Measurements from ENCODE around the gene RELN.

Gene RELN

DNA sequence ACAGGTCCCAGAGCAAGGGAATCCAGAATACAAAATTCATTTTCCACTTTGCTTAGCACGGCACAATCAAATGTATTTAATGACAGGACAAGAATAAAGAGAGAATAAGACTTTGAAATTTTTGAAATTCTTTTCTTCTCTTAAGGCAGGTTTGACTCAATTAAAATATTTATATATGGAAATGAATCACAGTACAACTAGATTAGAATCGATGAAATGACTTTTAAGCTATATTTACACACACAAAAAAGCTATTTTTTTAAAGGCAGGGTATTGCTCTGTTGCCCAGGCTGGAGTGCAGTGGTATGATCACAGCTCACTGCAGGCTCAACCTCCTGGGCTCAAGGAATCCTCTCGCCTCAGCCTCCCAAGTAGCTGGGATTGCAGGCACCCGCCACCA lies 278.0 kb downstream of the RELN start:
- DNase-seq = no peak

DNA sequence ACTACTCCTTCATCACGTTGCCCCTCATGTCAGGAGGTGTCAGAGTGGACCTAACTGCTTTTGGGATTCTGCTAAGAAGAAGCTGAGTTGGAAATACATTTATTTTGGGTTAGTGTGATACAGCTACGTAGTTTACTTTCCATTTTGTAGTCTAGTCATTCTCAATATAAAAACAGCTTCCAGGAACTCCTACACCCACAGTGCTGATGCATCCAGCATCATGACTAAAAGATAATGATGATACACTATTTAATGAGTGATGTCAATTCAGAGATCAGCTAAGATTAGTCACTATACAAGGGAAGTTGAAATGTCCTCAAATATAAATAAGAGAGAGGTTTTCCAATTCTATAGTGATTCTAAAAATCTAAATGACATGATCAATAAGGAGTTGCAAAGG lies 279.2 kb downstream of the RELN start:
- no peak for DNase-seq

DNA sequence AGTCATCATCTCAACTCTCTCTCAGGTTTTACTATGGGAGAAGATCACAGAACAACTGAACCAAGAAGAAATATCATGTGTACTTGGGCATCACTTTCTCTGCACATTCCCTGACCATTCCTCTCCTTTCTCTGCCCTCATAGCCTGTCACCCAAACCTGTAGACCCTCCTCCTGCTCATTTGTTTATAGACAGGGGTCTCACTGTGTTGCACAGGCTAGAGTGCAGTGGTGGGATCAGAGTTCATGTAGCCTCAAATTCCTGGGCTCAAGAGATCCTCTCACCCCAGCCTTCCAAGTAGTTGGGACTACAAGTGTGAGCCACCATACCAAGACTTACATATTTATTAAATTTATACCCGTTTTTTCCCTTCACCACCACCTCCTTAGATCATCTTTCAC lies 282.7 kb downstream of the RELN start:
- DNase-seq = no peak

DNA sequence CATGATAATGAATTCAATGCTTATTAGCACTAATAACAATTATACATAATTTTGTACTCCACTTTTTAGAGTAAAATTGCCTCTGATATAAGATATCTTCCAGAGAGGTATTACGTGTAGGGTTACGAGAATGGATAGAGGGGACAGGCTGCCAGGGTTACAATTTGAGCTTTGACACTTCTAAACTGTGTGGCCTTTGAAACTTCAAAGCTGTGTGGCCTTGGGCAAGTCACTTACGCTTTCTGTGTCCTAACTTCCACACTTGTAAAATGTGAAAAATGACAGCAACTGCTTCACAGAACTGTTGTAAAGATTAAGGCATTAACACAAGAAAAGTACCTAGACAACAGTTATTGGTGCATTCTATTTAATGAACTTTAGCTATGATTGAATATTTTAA lies 283.9 kb downstream of the RELN start:
- DNase-seq = no peak

DNA sequence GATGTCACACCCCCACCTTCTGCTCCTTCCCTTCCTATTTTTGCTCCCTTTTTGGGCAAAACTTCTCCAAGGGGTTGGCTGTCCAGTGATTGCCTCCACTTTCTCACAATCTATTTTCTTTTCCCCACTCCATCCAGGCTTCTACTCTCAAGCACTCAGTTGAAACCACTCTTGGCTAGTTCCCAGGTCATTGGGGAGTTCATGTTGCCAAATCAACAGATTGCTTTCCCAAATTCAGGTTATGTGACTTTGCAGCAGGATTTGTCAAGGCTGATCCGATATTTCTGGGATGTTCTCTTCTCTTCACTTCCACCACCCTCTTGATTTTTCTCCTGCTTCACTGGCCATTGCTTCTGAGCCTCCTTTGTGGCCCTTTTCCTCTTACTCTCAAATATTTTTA lies 284.8 kb downstream of the RELN start:
- DNase-seq = no peak

DNA sequence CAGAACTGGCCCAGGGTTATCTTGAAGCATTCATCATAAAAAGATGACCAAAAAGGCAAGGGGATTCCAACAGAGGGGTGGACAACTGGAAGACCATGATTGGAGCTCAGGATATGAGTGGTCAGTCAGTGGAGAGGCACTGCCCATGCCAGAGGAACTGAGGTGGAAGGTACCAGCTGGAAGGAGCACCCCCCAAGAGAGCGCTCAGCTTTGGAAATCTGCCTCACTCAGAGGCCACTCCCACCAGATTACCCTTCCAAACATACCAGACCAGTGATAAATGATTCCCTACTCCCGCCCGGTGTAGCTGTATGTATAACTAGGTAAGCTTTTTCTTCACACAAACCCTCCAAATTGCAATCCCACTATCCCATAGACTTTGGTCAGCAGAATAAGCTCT lies 286.5 kb downstream of the RELN start:
- DNase-seq = no peak

DNA sequence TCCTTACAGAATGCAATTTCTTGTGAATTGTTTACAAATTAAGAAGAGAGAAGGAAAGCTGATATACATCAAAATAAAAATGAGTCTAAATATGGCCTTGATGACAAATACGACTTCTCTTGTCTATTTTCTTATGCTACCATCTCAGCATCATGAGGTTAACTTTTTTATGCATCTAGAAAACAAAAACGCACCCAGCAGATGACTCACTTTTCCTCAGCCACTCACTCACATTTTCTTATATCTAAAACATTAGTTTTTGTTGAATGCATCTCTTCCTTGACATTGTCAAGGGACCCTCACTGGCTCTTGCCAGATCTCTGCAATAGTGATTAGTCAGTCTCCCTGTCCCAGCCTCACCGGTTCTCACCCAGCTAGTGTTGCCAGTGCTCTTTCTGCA lies 287.0 kb downstream of the RELN start:
- DNase-seq = no peak

DNA sequence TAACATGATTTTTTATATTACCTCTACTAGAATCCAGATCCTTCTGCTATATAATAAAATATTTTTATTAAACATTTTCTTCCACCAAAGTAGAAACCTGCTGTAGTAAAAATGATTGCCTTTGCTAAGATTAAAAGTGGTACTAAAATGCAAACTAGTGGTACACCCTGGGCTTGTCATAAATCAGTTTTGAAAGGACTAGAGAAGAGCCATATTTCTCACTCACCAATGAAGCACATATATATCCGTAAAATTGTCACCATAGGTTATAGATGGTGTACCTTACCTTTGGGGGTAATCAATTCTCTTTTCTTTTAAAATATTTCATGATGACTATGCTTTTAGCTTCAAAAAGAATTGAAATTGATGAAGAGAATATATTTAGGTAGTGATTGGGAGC lies 290.4 kb downstream of the RELN start:
- DNase-seq = no peak

DNA sequence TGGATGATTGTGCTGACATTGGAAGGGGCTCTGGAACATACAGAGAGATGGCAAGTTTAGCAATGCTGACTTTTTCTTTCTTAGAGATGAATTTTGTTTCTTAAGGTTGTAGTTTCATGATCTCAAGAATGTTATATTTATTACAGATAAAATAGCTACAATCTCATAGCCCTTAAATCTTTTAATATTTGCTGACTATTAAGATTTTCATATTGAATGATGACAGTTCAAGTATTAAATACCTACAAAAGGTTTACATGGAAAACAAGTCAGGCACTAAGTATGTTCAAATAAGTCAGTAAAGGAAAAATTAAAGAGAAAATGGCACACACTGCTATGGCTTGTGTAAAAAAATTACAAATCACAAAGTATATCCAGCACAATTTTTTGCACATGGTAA lies 291.4 kb downstream of the RELN start:
- DNase-seq = no peak

DNA sequence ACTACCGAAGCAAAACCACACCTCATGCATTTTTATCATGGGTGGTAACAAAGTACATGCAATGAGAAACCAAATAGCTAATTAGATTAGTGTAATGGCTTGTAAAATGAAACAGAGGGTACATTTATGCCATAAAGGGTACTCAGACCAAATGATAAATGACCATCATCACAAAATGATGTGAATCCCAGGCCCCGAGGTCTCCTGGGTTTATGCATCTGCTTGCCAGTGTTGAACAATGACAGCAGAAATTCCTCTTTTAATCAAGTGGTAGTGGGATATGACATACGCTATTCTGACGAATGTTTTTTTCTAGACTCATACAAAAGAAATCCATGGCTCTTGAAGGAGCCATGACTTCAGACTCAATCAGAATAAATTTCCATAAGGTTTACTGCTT lies 293.9 kb downstream of the RELN start:
- DNase-seq = no peak

DNA sequence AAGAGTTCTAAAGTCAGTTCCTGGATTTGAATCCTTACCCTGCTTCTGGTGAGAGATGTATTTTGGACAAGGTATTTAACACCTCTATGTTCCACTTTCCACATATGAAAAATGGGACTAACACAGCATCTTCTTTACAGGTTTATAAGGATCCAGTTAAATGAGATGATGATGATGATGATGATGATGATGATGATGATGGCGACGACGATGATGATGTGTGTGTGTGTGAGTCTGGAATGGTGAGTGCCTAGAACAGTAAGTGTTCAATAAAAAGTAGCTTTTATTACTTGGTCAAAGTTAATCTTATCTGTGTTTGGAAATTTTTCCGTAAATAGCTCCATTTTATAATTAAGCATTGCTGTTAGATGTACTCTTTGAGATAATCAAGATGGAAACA lies 295.2 kb downstream of the RELN start:
- DNase-seq = no peak

DNA sequence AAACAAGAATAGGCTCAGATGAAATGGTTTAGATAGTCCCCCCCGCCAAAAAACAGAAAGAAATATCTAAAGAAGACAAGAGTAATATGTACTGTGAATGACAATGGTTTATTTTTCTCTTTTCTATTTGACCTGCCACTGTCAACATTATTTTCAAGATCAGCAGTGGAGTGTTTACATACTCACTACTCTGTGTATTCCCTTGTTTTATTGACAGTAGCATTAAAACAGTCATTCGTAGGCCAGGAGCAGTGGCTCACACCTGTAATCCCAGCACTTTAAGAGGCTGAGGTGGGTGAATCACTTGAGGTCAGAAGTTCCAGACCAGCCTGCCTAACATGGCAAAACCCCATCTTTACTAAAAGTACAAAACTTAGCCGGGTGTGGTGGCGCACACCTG lies 298.2 kb downstream of the RELN start:
- no peak for DNase-seq

DNA sequence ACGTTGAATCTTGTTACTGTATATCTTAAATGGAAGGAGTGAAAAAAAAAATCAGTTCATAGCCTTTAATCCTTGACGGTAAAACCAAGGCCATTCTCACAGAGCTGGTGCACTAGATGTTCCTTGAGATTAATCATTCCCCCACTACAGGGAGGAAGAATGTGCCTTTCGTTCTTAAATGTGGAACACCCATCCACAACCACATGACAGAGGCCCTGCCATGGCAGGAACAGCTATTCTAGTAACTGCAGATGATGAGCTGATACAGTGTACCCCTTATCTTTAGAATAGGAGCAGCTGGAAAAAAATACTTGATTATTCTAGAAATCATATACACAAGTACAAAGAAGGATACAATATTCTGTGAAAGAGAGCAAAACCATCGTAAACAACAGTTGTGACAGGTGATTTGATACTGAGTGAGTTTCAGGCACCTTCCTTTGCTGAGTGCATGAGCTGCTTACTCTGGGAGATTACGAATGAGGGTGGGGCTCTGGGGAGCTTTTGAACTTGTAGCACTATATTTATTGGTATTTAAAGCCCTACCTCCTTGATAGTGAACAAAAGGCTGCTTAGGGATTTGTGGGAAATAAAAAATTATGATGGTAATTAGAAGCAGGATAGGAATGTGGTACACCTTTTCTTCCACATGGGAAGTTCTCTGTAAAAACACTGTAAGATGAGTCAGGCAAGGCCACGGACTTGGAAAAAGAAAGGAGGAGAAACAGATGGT lies 299.1 kb downstream of the RELN start:
- no peak for DNase-seq

DNA sequence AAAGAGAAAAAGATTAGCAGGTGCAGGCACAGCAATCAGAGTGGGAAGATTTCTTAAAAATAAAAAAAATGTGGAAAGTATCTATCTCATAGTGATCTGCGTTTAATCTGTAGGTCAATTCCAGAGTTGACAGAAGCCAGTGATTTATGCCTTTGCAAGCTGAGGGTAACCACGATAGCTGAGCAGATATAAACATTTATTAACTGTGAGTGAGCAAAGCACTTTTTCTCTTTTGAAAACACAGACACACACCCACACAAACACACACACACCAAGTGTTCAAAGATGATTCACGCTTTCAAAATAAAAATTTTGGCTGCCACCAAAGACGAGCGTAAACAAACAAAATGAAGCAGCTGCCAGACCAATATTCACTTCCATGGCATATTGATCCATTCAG lies 300.2 kb downstream of the RELN start:
- no peak for DNase-seq

DNA sequence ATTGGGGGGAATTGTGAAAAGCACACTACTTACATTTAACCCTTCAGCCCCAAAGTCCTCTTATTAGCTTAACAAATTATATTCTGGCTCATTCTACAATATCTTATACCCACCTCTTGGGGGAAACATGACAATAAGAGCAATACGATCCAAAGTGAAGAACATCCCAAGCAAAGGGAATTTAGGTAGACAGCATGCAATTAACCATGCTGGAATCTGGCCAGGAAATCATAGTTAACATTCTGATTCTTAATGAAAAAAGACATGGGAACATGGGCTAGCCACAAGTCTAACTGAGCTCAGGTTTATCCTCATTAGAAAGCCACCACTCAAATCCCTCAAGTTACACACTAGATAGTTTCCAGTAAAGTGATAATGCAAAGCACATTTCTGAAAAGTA lies 301.5 kb downstream of the RELN start:
- DNase-seq = no peak

DNA sequence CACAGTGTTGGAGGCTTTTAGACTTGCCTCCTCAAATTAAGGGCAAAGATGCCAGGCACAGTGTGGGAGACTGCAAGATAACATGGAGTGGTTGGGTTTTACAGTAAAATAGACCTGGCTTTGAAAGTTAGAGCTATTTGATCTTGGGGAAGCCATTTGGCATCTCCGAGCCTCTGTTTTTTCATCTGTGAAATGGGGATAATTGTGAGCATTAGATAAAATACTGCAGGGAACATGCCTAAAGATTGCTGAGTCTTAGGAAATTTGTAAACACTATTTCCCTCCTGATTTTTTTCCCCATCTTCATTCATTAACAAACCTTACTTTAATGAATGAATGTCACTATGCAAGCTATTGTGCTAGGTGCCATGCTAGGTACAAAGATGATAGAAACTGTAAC lies 302.2 kb downstream of the RELN start:
- no peak for DNase-seq

DNA sequence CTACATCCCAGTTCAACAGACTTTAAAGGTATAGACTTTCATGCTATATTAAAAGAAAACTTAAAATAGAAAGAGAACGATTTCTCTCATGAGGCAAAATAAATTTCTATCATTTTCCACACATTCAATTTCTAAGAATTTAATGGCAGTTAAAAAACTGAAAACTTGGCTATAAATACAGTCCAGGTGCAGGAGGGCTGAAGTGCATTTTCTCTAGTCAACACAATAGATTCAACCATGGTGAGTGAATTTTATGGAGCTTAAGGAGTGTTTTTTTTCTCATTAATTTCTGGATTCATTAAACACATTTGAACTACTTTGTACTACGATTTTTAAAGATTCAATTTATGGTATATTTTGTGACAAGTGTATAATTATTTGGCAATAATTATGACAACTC lies 302.7 kb downstream of the RELN start:
- no peak for DNase-seq

DNA sequence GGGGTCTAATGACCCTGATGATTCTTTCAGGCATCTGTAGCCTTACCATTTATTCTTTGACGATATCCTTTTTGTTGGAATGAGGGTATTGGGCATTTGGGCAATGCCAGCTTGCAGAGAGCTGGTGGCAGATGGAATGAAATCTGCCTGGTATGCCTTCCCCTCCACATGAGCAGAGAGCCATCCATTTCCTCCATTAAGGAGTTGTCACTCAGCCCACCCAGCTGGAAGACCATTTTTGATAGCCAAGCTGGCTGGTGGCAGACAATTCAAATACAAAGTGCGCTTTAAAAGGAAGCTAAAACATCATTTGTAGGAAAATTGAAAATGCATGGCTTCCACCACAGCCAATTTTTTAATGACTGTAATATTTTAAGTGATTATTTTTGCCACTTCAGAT lies 303.4 kb downstream of the RELN start:
- no peak for DNase-seq

DNA sequence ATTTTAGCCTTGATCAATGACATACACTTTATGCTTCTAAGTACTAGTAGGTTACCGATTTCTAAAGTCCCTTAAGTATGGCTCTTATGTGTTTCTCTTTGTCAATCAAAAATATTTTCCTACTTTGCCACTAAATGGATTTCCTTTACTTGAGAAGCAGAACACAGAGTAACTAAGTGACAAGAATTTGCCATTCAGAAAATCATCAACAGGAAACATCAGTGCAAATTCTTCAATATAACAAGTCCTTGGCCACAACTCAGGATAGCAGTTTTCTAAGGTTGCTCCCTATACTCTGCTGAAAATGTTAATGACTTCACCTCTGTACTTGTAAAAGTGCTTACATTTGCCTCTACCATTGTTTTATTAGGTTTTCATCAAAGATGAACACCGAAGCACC lies 303.8 kb downstream of the RELN start:
- no peak for DNase-seq

DNA sequence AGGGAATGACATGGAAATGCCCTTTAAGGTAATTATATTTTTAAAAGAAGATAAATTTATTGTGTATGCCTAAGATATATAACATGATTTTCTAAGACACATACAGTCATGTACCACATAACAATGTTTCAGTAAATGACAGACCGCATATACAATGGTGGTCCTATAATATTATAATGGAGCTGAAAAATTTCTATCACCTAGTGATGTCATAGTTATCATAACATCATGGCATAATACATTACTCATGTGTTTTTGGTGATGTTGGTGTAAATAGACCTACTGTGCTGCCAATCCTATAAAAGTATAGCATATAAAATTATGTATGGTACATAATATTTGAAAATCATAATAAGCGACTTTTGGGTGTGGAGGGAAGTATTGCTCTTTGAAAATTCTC lies 306.1 kb downstream of the RELN start:
- DNase-seq = no peak

DNA sequence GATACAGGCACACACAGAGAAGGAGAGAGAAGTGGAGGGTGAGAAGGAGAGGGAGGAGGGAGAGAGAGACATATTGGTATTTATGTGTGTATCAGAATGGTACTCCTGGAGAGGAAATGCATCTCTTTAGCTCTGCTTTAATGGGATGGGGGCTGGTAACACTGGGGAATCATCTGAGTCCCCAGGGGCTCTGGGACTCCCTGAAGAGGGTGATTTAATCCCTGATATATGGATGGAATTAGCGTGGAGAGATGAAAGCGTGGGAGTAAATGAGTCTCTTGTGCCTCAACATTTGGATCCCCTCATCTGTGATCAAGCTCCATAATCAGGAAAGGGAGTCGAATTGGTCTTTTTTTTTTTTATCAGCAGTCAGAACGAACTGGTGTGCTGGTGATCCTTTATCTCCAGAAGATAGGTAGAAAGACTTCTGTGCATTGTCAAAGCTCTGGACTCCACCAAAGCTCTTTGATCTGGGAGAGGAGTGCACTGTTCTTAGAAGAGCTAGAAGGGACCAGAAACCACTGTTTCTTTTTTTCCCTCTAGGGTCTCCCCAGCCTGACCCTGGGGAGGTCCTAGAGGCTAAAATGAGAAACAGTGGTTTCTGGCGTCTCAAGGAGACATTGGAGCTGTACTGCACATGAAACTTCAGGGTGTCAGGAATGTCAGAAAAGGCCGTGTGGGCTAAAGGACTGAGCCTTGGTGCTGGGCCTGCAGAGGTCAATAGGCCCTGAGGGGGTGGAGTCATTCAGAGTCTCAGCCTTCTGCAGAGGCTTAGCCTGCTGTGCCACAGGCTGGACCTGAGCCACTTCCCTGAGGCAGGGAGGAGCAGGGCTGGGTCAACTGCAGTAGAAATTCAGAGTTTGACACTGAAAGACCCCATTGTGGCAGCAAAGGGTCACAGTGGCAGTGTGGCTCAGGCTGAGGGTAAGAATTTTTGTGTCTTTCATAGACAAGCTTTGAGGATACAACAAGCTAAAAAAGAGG lies 309.0 kb downstream of the RELN start:
- DNase-seq = no peak

DNA sequence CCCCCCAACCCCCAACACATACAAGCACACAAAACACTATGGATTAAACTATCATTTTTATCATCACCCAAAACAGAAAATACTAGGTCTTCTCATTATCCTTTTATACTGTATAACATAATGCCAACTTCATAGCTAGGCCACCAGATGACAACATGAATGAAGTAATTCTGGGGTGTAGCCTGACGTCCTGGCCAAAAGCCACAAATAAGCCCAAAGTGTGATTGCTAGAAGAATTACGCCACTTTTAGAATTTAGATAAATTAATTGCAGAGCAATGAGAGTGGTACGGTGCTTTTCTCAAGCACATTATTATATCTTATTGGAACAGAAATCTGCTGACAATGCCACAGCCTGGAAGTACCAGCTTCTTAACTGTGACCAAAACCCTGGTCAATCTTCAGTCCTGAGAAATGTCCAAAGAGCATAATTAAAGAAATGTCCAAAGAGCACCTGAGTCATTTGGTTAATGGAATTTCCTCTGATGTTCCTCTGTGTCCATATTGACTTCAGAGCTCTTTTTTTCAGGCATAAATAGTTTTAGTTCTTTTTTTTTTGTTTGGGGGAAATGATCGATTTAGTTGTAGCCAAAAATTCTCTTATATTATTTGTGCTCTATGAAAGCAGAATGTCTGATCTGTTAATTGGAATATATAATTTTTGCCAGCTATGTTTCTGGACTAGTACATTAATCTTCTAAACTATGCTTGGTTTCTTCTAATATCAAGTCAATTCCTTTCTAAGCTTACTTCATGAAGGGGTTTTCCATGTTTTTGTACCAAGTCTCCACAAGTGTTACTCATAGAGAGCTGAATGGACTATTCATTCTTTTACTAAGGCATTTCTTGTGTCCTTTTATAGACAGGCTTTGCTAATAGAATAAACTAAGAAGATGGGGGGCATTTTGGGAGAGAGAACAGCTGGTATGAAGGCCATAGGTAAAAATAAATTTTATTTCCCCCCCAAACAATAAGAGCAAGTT lies 310.0 kb downstream of the RELN start:
- DNase-seq = no peak

DNA sequence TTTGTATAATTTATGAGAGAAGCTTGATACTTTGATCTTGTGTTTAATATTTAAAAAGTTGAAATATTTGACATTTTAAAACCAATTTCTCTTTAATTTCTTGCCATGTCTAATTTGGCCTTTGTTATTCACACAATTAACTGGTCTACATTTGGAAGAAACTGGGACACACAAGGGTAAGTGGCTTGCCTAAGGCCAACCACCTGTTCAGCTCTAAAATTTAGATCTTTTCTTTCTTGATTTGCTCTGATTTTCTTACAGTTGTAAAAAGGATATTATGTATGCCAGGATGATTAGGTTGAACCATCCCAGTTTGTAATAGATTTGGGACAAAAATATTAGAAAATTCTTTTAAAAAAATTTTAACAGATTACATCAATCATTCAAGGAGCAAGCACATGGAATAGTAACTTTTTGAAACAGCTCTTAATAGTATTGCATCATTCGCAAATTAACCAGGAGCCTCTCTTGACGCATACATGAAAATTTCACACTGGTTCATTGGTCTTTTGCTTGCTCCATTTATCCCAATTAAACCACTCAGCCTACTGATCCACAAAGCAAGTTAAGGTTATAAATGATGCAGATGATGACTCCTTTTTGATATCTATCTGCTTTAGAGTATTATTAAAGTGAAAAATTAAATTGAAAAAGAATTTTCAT lies 321.0 kb downstream of the RELN start:
- no peak for DNase-seq
